AG04450 (cell line): ENCODE measurements around the gene GRM8. TPM values are rescaled to one million over a fixed set of nuclear protein-coding genes. Genes with fewer than 3 reads are reported as not detected.

Source experiments
- CTCF ChIA-PET: fragments of 300-600, 350-600 bp; formaldehyde crosslinking; extraction: SDS; loops from one replicate; lab custom pipeline; 2022; ENCODE audit warnings: antibody characterized with exemption, inconsistent platforms; lab: Charles Lee
- POLR2A ChIA-PET: fragments of 350-600 bp; formaldehyde crosslinking; extraction: SDS; loops from one replicate; lab custom pipeline; 2021; ENCODE audit warnings: antibody characterized with exemption, inconsistent platforms; lab: Yijun Ruan, JAX
- DNase-seq: peaks from one replicate; pipeline ENCODE4 v3.0.0-alpha.2; 2011; ENCODE audit warnings: low read depth, low spot score
- H3K27ac ChIP-seq: one replicate; pipeline ENCODE4 v1.5.1; 2012; ENCODE audit warnings: low read depth, low read length, control low read depth
- H3K27me3 ChIP-seq: one replicate; pipeline ENCODE4 v1.6.0; 2012; ENCODE audit warnings: low read length; ENCODE audit not compliant: control insufficient read depth, insufficient read depth
- H3K4me3 ChIP-seq: 2 replicates; pipeline ENCODE4 v1.5.1; 2011; ENCODE audit warnings: mild to moderate bottlenecking, low read depth, low read length, control low read depth
- H3K9me3 ChIP-seq: 2 replicates; pipeline ENCODE4 v1.5.1; 2012; ENCODE audit warnings: low read length; ENCODE audit not compliant: control insufficient read depth, insufficient read depth
- CTCF ChIP-seq: IDR thresholded peaks from 2 replicates; pipeline ENCODE4 v1.5.1; 2011; ENCODE audit warnings: low read depth, low read length, control low read depth, inconsistent platforms
- polyA plus RNA-seq: library from polyadenylated mRNA; depleted of rRNA; stranded (reverse); fragments of >200 nt; gene quantifications from 2 replicates; pipeline ENCODE4 v1.2.3, GENCODE V29; 2011

Gene GRM8
- polyA plus RNA-seq, 1 experiment, result not detected

- Histone ChIP-seq H3K4me3 (no peak overlapping the region), H3K27ac (no peak overlapping the region), H3K27me3 (no peaks in the 10 kb centered on the region), H3K9me3 (no peaks in the 10 kb centered on the region; the same call in 1 of the 2 replicates)
- ChIA-PET CTCF (interaction anchor here (0.6 kb wide), 1 partner anchor 10 kb away, joined by 3 read pairs; no protein-coding TSS in a partner anchor), POLR2A (no interaction called here)
- TF ChIP-seq CTCF, result no peak
- DNase-seq, result no peak
Observed at GRCh38 chr7:127056202-127056601, 196.5 kb downstream of the GRM8 start.

- Histone ChIP-seq H3K9me3 (peaks cover 7% of the 10 kb centered on the region), H3K27ac (no peak overlapping the region), H3K27me3 (no peaks in the 10 kb centered on the region), H3K4me3 (no peak overlapping the region)
- no peak for DNase-seq
- TF ChIP-seq CTCF, result no peak
- ChIA-PET POLR2A (no interaction called here), CTCF (no interaction called here)
Observed at GRCh38 chr7:127047521-127047920, 205.2 kb downstream of the GRM8 start.

- POLR2A ChIA-PET, result no interaction called here
- DNase-seq, result no peak
Observed at GRCh38 chr7:127041689-127042452, 210.9 kb downstream of the GRM8 start.

GRCh38 chr7:127040042-127040441, 212.7 kb downstream of the GRM8 start:
- Histone ChIP-seq H3K9me3 (peaks cover 26% of the 10 kb centered on the region), H3K27me3 (no peaks in the 10 kb centered on the region), H3K4me3 (no peak overlapping the region), H3K27ac (no peak overlapping the region)
- CTCF ChIA-PET, result no interaction called here
- DNase-seq, result no peak
- POLR2A ChIA-PET, result no interaction called here
- TF ChIP-seq CTCF, result no peak

More at GRCh38 chr7:127041689-127042452, 210.9 kb downstream of the GRM8 start:
- no peak for TF ChIP-seq CTCF
- Histone ChIP-seq H3K9me3 (peaks cover 19% of the 10 kb centered on the region), H3K4me3 (no peak overlapping the region), H3K27me3 (no peaks in the 10 kb centered on the region), H3K27ac (no peak overlapping the region)
- CTCF ChIA-PET, result no interaction called here

- CTCF ChIA-PET, result no interaction called here
- no peak for DNase-seq
- POLR2A ChIA-PET, result no interaction called here
- H3K4me3 ChIP-seq, result no peak overlapping the region
- TF ChIP-seq CTCF, result no peak
- peaks cover 26% of the 10 kb centered on the region for H3K9me3 ChIP-seq
- H3K27me3 ChIP-seq, result no peaks in the 10 kb centered on the region
- no peak overlapping the region for H3K27ac ChIP-seq
Observed at GRCh38 chr7:127039541-127039940, 213.2 kb downstream of the GRM8 start.
